Tibial artery (tissue), 4 donors: ENCODE results near the gene SIPA1L3.

Source experiments
- DNase-seq, 2 donors: peaks; one replicate each; pipeline ENCODE4 v3.0.0-alpha.2; 2019
- H3K27ac ChIP-seq, 2 donors: fragments of 200-600 bp; sonication (generic) in 1 of 2; 1 replicate in 1 of 2; 2 replicates in 1 of 2; pipeline ENCODE4 v1.5.1; 2018 to 2019; ENCODE audit warnings: mild to moderate bottlenecking in 1 of 2
- H3K27me3 ChIP-seq, 2 donors: fragments of 200-600 bp; sonication (generic) in 1 of 2; one replicate each; pipeline versions ENCODE4 v1.5.1 to v1.6.0; 2016 to 2019
- H3K36me3 ChIP-seq, 3 donors: fragments of 200-600 bp; sonication (generic) in 2 of 3; one replicate each; pipeline ENCODE4 v1.5.1; 2016 to 2019; ENCODE audit warnings: mild to moderate bottlenecking in 2 of 3
- H3K4me1 ChIP-seq, 4 donors: fragments of 200-600 bp; sonication (generic) in 2 of 4; 1 replicate in 3 of 4; 2 replicates in 1 of 4; pipeline ENCODE4 v1.5.1; 2016 to 2019
- H3K4me3 ChIP-seq, 2 donors: fragments of 200-600 bp; sonication (generic) in 1 of 2; 1 replicate in 1 of 2; 2 replicates in 1 of 2; pipeline ENCODE4 v1.5.1; 2018 to 2019; ENCODE audit warnings: mild to moderate bottlenecking in 2 of 2
- H3K9me3 ChIP-seq, 3 donors: fragments of 200-600 bp; sonication (generic) in 1 of 3; one replicate each; pipeline ENCODE4 v1.5.1; 2016 to 2019
- intact Hi-C: fragments of 100-400 bp; cut with DNase I; formaldehyde crosslinking; loops from one replicate; pipeline ENCODE4 v1.15.0; 2023; ENCODE audit warnings: low total_unique reads
- TF ChIP-seq, protein P1 (sequence below), 2 experiments: fragments of 200-600 bp in 1 of 2; fragments of 450-650 bp in 1 of 2; IDR thresholded peaks; one replicate each; pipeline ENCODE4 v1.5.1; 2017 to 2019; ENCODE audit warnings: antibody characterized with exemption in 2 of 2, mild to moderate bottlenecking in 1 of 2, moderate library complexity in 1 of 2

Gene SIPA1L3

GRCh38 chr19:38163419-38164290 is 256.6 kb downstream of the SIPA1L3 start:
- H3K36me3 ChIP-seq, result peaks cover 27 to 96% (median 59%) of the 10 kb centered on the region in 3 donors

GRCh38 chr19:38164526-38164925 is 257.5 kb downstream of the SIPA1L3 start:
- Histone ChIP-seq H3K27me3 (no peaks in the 10 kb centered on the region), H3K4me3 (no peak overlapping the region), H3K27ac (no peak overlapping the region), H3K4me1 (no peaks in the 10 kb centered on the region), H3K36me3 (peaks cover 26 to 94% (median 50%) of the 10 kb centered on the region in 3 donors), H3K9me3 (peaks cover 0 to 13% (median 11%) of the 10 kb centered on the region in 3 donors)
- TF ChIP-seq, protein P1, sequence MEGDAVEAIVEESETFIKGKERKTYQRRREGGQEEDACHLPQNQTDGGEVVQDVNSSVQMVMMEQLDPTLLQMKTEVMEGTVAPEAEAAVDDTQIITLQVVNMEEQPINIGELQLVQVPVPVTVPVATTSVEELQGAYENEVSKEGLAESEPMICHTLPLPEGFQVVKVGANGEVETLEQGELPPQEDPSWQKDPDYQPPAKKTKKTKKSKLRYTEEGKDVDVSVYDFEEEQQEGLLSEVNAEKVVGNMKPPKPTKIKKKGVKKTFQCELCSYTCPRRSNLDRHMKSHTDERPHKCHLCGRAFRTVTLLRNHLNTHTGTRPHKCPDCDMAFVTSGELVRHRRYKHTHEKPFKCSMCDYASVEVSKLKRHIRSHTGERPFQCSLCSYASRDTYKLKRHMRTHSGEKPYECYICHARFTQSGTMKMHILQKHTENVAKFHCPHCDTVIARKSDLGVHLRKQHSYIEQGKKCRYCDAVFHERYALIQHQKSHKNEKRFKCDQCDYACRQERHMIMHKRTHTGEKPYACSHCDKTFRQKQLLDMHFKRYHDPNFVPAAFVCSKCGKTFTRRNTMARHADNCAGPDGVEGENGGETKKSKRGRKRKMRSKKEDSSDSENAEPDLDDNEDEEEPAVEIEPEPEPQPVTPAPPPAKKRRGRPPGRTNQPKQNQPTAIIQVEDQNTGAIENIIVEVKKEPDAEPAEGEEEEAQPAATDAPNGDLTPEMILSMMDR (IDR thresholded peaks at IDR 0.05), result no peak
- intact Hi-C loops, result no loop called here
- no peak for DNase-seq

More at GRCh38 chr19:38163419-38164290, 256.6 kb downstream of the SIPA1L3 start:
- no peak overlapping the region for H3K4me3 ChIP-seq
- DNase-seq, result no peak
- no peak overlapping the region for H3K27ac ChIP-seq
- intact Hi-C loops, result no loop called here
- TF ChIP-seq, protein P1 (IDR thresholded peaks at IDR 0.05), result no peak
- H3K4me1 ChIP-seq, result no peaks in the 10 kb centered on the region
- no peaks in the 10 kb centered on the region for H3K27me3 ChIP-seq
- H3K9me3 ChIP-seq, result peaks cover 0 to 13% (median 11%) of the 10 kb centered on the region in 3 donors

- Histone ChIP-seq H3K27me3 (no peaks in the 10 kb centered on the region), H3K27ac (no peak overlapping the region), H3K36me3 (peaks cover 18 to 86% (median 48%) of the 10 kb centered on the region in 3 donors), H3K4me1 (no peaks in the 10 kb centered on the region), H3K4me3 (no peak overlapping the region), H3K9me3 (peaks cover 0 to 13% (median 11%) of the 10 kb centered on the region in 3 donors)
- intact Hi-C loops, result no loop called here
- TF ChIP-seq, protein P1 (IDR thresholded peaks at IDR 0.05), result no peak
- no peak for DNase-seq
Measured at GRCh38 chr19:38165335-38165734, 258.3 kb downstream of the SIPA1L3 start.

- intact Hi-C loops, result no loop called here
- Histone ChIP-seq H3K36me3 (peaks cover 0 to 57% (median 30%) of the 10 kb centered on the region in 3 donors), H3K4me3 (no peak overlapping the region), H3K27ac (no peak overlapping the region), H3K4me1 (no peaks in the 10 kb centered on the region), H3K27me3 (no peaks in the 10 kb centered on the region), H3K9me3 (no peaks in the 10 kb centered on the region)
- TF ChIP-seq, protein P1 (IDR thresholded peaks at IDR 0.05), result no peak
- DNase-seq, result no peak
Measured at GRCh38 chr19:38168637-38169036, 261.6 kb downstream of the SIPA1L3 start.

- Histone ChIP-seq H3K4me3 (no peak overlapping the region), H3K4me1 (no peaks in the 10 kb centered on the region), H3K27ac (no peak overlapping the region), H3K9me3 (no peaks in the 10 kb centered on the region), H3K36me3 (peaks cover 0 to 40% (median 15%) of the 10 kb centered on the region in 3 donors), H3K27me3 (no peaks in the 10 kb centered on the region)
- DNase-seq, result no peak
- intact Hi-C loops, result no loop called here
- TF ChIP-seq, protein P1 (IDR thresholded peaks at IDR 0.05), result no peak
Measured at GRCh38 chr19:38170334-38170733, 263.3 kb downstream of the SIPA1L3 start.
